GM12865 (cell line): ENCODE measurements around the gene POLR2I.

Experiments used
- DNase-seq: peaks from one replicate; pipeline ENCODE4 v3.0.0; 2010; ENCODE audit warnings: low read depth
- H3K4me3 ChIP-seq: 2 replicates; pipeline ENCODE4 v1.5.1; 2011; ENCODE audit warnings: mild to moderate bottlenecking, low read depth, low read length, control low read depth
- CTCF ChIP-seq: IDR thresholded peaks from 2 replicates; pipeline ENCODE4 v1.5.1; 2011; ENCODE audit warnings: low read length, control low read depth, low read depth, inconsistent platforms; ENCODE audit not compliant: insufficient read depth; ENCODE audit errors: missing control alignments

The POLR2I gene

GRCh38 chr19:36108684-36109083, 6.0 kb downstream of the POLR2I start:
- H3K4me3 ChIP-seq, result no peak overlapping the region
- DNase-seq, result no peak
- no peak for TF ChIP-seq CTCF

GRCh38 chr19:36106991-36107390, 7.7 kb downstream of the POLR2I start:
- H3K4me3 ChIP-seq, result no peak overlapping the region
- TF ChIP-seq CTCF, result no peak
- no peak for DNase-seq

- no peak overlapping the region for H3K4me3 ChIP-seq
- TF ChIP-seq CTCF, result no peak
- DNase-seq, result no peak
Observed at GRCh38 chr19:36106441-36106840, 8.2 kb downstream of the POLR2I start.

GRCh38 chr19:36103842-36104552, 10.7 kb downstream of the POLR2I start:
- no peak overlapping the region for H3K4me3 ChIP-seq
- no peak for TF ChIP-seq CTCF
- DNase-seq, result no peak

- no peak overlapping the region for H3K4me3 ChIP-seq
- no peak for TF ChIP-seq CTCF
- DNase-seq, result no peak
Observed at GRCh38 chr19:36103040-36103626, 11.5 kb downstream of the POLR2I start.

GRCh38 chr19:36101550-36102327, 12.9 kb downstream of the POLR2I start:
- no peak overlapping the region for H3K4me3 ChIP-seq
- no peak for DNase-seq
- no peak for TF ChIP-seq CTCF
